GM12878 (cell line): ENCODE results near the gene PIP4K2B. TPM values are rescaled to one million over a fixed set of nuclear protein-coding genes. Genes with fewer than 3 reads are reported as not detected.
A peak's percentile ranks its signal among the peaks of the same experiment; 100 is the strongest.

ENCODE experiments used
- BACH1 ChIP-seq: fragments of 450-650 bp; IDR thresholded peaks from 2 replicates; pipeline ENCODE4 v1.6.1; 2017; ENCODE audit warnings: mild to moderate bottlenecking, borderline replicate concordance
- CBX3 ChIP-seq: fragments of 200-600 bp; sonication (generic); IDR thresholded peaks from 2 replicates; pipeline ENCODE4 v1.6.1; 2016; ENCODE audit warnings: low read depth, borderline replicate concordance
- CHD2 ChIP-seq: IDR thresholded peaks from 2 replicates; pipeline ENCODE4 v1.6.1; 2011; ENCODE audit warnings: low read depth, low read length, improper control_type of control experiment, borderline replicate concordance
- CREM ChIP-seq: IDR thresholded peaks from 2 replicates; pipeline ENCODE4 v1.6.1; 2014; ENCODE audit warnings: antibody characterized with exemption, low read depth
- E4F1 ChIP-seq: fragments of 450-650 bp; IDR thresholded peaks from 2 replicates; pipeline ENCODE4 v1.6.1; 2018; ENCODE audit warnings: borderline replicate concordance, mild to moderate bottlenecking; ENCODE audit not compliant: partially characterized antibody
- EP300 ChIP-seq, 2 experiments: fragments of 150-350 bp in 1 of 2; IDR thresholded peaks; 2 replicates each; pipeline ENCODE4 v1.6.1; 2011 to 2012; ENCODE audit warnings: low read depth in 2 of 2, low read length in 2 of 2, borderline replicate concordance in 1 of 2, improper control_type of control experiment in 1 of 2, inconsistent platforms in 1 of 2; ENCODE audit not compliant: control insufficient read depth in 1 of 2
- EZH2 ChIP-seq: IDR thresholded peaks from 2 replicates; pipeline ENCODE4 v1.6.1; 2012; ENCODE audit warnings: low read depth, mild to moderate bottlenecking, control low read depth, inconsistent platforms, low read length, borderline replicate concordance; ENCODE audit not compliant: control insufficient read depth
- FOS ChIP-seq: IDR thresholded peaks from 3 replicates; pipeline ENCODE4 v1.6.1; 2011; ENCODE audit warnings: borderline replicate concordance; ENCODE audit not compliant: insufficient read length; ENCODE audit errors: extremely low read depth
- GABPA ChIP-seq: IDR thresholded peaks from 2 replicates; pipeline ENCODE4 v1.6.1; 2014; ENCODE audit warnings: antibody characterized with exemption, low read depth, mild to moderate bottlenecking, inconsistent platforms
- JUNB ChIP-seq: IDR thresholded peaks from 2 replicates; pipeline ENCODE4 v1.6.1; 2016; ENCODE audit warnings: antibody characterized with exemption, mild to moderate bottlenecking
- KAT2A ChIP-seq: conservative IDR thresholded peaks from 2 replicates; pipeline ENCODE4 v1.6.1; 2011; ENCODE audit warnings: low read depth, low read length; ENCODE audit not compliant: control insufficient read depth
- MEF2A ChIP-seq: IDR thresholded peaks from 2 replicates; pipeline ENCODE4 v1.6.1; 2011; ENCODE audit warnings: low read depth, mild to moderate bottlenecking, low read length, moderate library complexity; ENCODE audit not compliant: insufficient read depth
- MLLT1 ChIP-seq: fragments of 450-650 bp; IDR thresholded peaks from 2 replicates; pipeline ENCODE4 v1.6.1; 2016; ENCODE audit warnings: mild to moderate bottlenecking
- MXI1 ChIP-seq: fragments of 150-350 bp; IDR thresholded peaks from 2 replicates; pipeline ENCODE4 v1.6.1; 2011; ENCODE audit warnings: low read depth, mild to moderate bottlenecking, inconsistent platforms, low read length, improper control_type of control experiment
- NFXL1 ChIP-seq: fragments of 450-650 bp; IDR thresholded peaks from 2 replicates; pipeline ENCODE4 v1.6.1; 2017; ENCODE audit warnings: antibody characterized with exemption, mild to moderate bottlenecking, borderline replicate concordance
- NRF1 ChIP-seq: conservative IDR thresholded peaks from 2 replicates; pipeline ENCODE4 v1.6.1; 2011; ENCODE audit warnings: mild to moderate bottlenecking, low read depth, low read length, improper control_type of control experiment
- PAX5 ChIP-seq: IDR thresholded peaks from 2 replicates; pipeline ENCODE4 v1.6.1; 2011; ENCODE audit warnings: low read depth, low read length, borderline replicate concordance
- RAD51 ChIP-seq: fragments of 450-650 bp; IDR thresholded peaks from 2 replicates; pipeline ENCODE4 v1.6.1; 2016; ENCODE audit warnings: moderate library complexity, mild to moderate bottlenecking, inconsistent platforms
- RFX5 ChIP-seq: IDR thresholded peaks from 2 replicates; pipeline ENCODE4 v1.6.1; 2011; ENCODE audit warnings: low read depth, low read length, improper control_type of control experiment
- SMAD5 ChIP-seq: IDR thresholded peaks from 2 replicates; pipeline ENCODE4 v1.6.1; 2016; ENCODE audit warnings: antibody characterized with exemption, low read depth
- SMARCA5 ChIP-seq: fragments of 450-650 bp; IDR thresholded peaks from 2 replicates; pipeline ENCODE4 v1.6.1; 2017; ENCODE audit warnings: mild to moderate bottlenecking
- SP1 ChIP-seq: IDR thresholded peaks from one replicate; pipeline ENCODE4 v1.6.1; 2011; ENCODE audit warnings: low read depth, low read length
- SREBF1 ChIP-seq: IDR thresholded peaks from 2 replicates; pipeline ENCODE4 v1.6.1; 2012; ENCODE audit warnings: mild to moderate bottlenecking, low read length
- WRNIP1 ChIP-seq: IDR thresholded peaks from 2 replicates; pipeline ENCODE4 v1.6.1; 2011; ENCODE audit warnings: low read depth, low read length, improper control_type of control experiment, borderline replicate concordance
- YBX1 ChIP-seq: fragments of 450-650 bp; IDR thresholded peaks from 2 replicates; pipeline ENCODE4 v1.6.1; 2016; ENCODE audit warnings: antibody characterized with exemption
- YY1 ChIP-seq: IDR thresholded peaks from 2 replicates; pipeline ENCODE4 v1.6.1; 2011; ENCODE audit warnings: low read depth, mild to moderate bottlenecking, low read length
- ZNF384 ChIP-seq: IDR thresholded peaks from 2 replicates; pipeline ENCODE4 v1.6.1; 2012; ENCODE audit warnings: low read depth, mild to moderate bottlenecking, low read length, improper control_type of control experiment, borderline replicate concordance
- polyA plus RNA-seq, 11 experiments: library from polyadenylated mRNA; depleted of rRNA in 4 of 11; unstranded in 6 of 11; stranded (reverse) in 5 of 11; fragments of >200 nt; fragmentation: Nextera tagmentation in 4 of 11; fragmentation: Illumina TruSeq in 1 of 11; extraction: Ambion mirVana in 4 of 11; extraction: Trizol in 1 of 11; gene quantifications; 1 replicate in 1 of 11; 2 replicates in 10 of 11; pipeline versions ENCODE4 v1.2.1 to v1.2.3, GENCODE V29; 2011 to 2016; ENCODE audit warnings: inconsistent platforms in 2 of 11, missing spikeins in 2 of 11, low read depth in 1 of 11
- total RNA-seq, 4 experiments: library from RNA; depleted of rRNA in 3 of 4; stranded (reverse); fragments of >200 nt in 3 of 4; fragmentation: Illumina TruSeq in 1 of 4; extraction: Trizol in 1 of 4; gene quantifications; 2 replicates each; pipeline versions ENCODE4 v1.2.1 to v1.2.3, GENCODE V29; 2013 to 2021
- TF ChIP-seq, protein P1 (sequence below): IDR thresholded peaks from 2 replicates; pipeline ENCODE4 v1.6.1; 2011; ENCODE audit warnings: low read depth, mild to moderate bottlenecking, low read length, moderate library complexity, borderline replicate concordance; ENCODE audit errors: extremely low read depth

PIP4K2B gene
- total and polyA plus RNA-seq, 10 of the 15 experiments (the other 5 are each of a cell fraction or from before 2014, with no cell fraction given), result 3.8 to 30.3 (median 18.2) TPM

DNA sequence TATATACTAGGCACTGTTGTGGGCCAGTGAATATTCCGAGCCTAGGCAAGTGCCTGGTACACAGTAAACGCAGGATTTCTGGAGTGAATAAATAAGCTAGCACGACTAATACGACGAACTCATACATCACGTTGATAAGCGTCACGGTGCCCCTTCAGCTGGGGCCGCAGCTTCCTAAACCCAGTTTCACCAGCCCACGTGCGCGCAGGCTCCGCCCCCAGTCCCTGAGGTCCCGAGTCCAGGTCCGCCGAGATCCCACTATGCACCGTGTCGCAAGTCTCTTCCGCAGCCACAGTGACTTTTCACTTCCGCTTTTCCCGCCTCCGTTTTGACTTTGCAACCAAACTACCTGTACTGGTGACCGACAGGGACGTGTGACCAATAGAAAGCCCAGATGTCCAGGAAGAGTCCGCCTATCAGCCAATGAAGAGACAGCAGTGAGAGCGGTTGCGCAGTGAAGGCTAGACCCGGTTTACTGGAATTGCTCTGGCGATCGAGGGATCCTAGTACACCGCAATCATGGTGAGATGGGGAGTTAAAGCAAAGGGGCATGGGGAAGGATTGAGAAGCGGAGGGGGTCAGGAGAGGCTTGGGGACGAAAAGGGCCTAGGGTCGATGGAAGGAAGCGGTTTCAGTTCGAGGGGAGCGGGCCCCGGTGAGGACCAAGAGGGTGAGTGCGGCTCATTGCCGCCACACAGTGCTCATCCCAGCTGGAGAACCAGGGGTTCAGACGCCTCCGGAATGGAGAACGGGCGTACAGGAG, 46.9 kb downstream of the PIP4K2B start, which contains the start of gene PSMB3 (continued):
- TF ChIP-seq E4F1 (peak; percentile 89), EP300 (IDR thresholded peaks at IDR 0.05; ENCODE audit: borderline replicate concordance in 1 of 2, control insufficient read depth in 1 of 2, low read depth in 2 of 2, low read length in 2 of 2) (peak in 1 of 2 experiments; percentile 9; a peak in 1 of 4 replicates), RAD51 (peak; percentile 93), CBX3 (no peak), SP1 (peak; percentile 99), YBX1 (no peak), SMAD5 (peak; percentile 83), GABPA (peak; percentile 88), CHD2 (peak; percentile 95), MEF2A (0 out of 2 replicates have a peak, but pooled peaks have one; percentile 48), YY1 (peak; percentile 69; the same call in 1 of the 2 replicates), MXI1 (peak; percentile 97), NRF1 (0 out of 2 replicates have a peak, but pooled peaks have one; percentile 15), EZH2 (no peak), PAX5 (peak; percentile 83), BACH1 (no peak), RFX5 (0 out of 2 replicates have a peak, but pooled peaks have one; percentile 35), SREBF1 (no peak; the same call in 1 of the 2 replicates), FOS (peak; percentile 86), JUNB (no peak), CREM (peak; percentile 72), WRNIP1 (no peak), MLLT1 (no peak), SMARCA5 (peak; percentile 38; the same call in 1 of the 2 replicates), KAT2A (no peak), ZNF384 (0 out of 2 replicates have a peak, but pooled peaks have one; percentile 9), NFXL1 (no peak)
- TF ChIP-seq, protein P1, sequence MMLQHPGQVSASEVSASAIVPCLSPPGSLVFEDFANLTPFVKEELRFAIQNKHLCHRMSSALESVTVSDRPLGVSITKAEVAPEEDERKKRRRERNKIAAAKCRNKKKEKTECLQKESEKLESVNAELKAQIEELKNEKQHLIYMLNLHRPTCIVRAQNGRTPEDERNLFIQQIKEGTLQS, result no peak
